Activated T-cell treated with anti-CD3 and anti-CD28 coated beads for 4 hours (primary cell): ENCODE results near the gene KIFAP3.
"Not testable (repeated sequence)": the region's sequence is repeated elsewhere in the genome, so short reads cannot be mapped to it uniquely, and the experiment has no call there.

Experiments
- DNase-seq: peaks from one replicate; pipeline ENCODE4 v3.0.0-alpha.2; 2020

KIFAP3 gene

GRCh38 chr1:169885207-169885606 lies 189.3 kb downstream of the KIFAP3 start:
- DNase-seq = no peak

GRCh38 chr1:169884634-169885033 lies 189.9 kb downstream of the KIFAP3 start:
- no peak for DNase-seq

- DNase-seq = no peak
Observed at GRCh38 chr1:169882039-169882511, 192.4 kb downstream of the KIFAP3 start.

- no peak for DNase-seq
Observed at GRCh38 chr1:169879034-169879840, 195.3 kb downstream of the KIFAP3 start.

- DNase-seq = no peak
Observed at GRCh38 chr1:169878498-169878897, 196.0 kb downstream of the KIFAP3 start.

- no peak for DNase-seq
Observed at GRCh38 chr1:169877800-169878491, 196.5 kb downstream of the KIFAP3 start.

- no peak for DNase-seq
Observed at GRCh38 chr1:169874229-169874628, 200.3 kb downstream of the KIFAP3 start.

- no peak for DNase-seq
Observed at GRCh38 chr1:169873582-169874199, 200.8 kb downstream of the KIFAP3 start.

- no peak for DNase-seq
Observed at GRCh38 chr1:169872906-169873305, 201.6 kb downstream of the KIFAP3 start.

- DNase-seq = not testable (repeated sequence)
Observed at GRCh38 chr1:169871988-169872387, 202.5 kb downstream of the KIFAP3 start.
